SU-DHL-6 (cell line): ENCODE measurements around the gene NSG1.

ENCODE experiments used
- H2AFZ ChIP-seq: fragments of 200-600 bp; sonication (generic); 2 replicates; pipeline ENCODE4 v1.6.1; 2014; ENCODE audit warnings: low read depth, mild to moderate bottlenecking, moderate library complexity, mixed read lengths, antibody characterized with exemption, low read length; ENCODE audit not compliant: severe bottlenecking
- H3F3A ChIP-seq: fragments of 200-600 bp; shearing (Covaris generic); 2 replicates; pipeline ENCODE4 v1.6.0; 2016; ENCODE audit warnings: antibody characterized with exemption, mild to moderate bottlenecking; ENCODE audit not compliant: insufficient read depth
- H3K27ac ChIP-seq: fragments of 200-600 bp; sonication (generic); 2 replicates; pipeline ENCODE4 v1.5.1; 2016; ENCODE audit warnings: low read depth, mild to moderate bottlenecking, low read length, moderate library complexity, mixed read lengths
- H3K27me3 ChIP-seq: fragments of 200-600 bp; sonication (generic), shearing (Covaris generic); 2 replicates; pipeline ENCODE4 v1.6.0; 2014; ENCODE audit warnings: mild to moderate bottlenecking, low read length
- H3K36me3 ChIP-seq: fragments of 200-600 bp; sonication (generic); 2 replicates; pipeline ENCODE4 v1.6.1; 2014; ENCODE audit warnings: mild to moderate bottlenecking, low read length, mixed read lengths
- H3K4me2 ChIP-seq: fragments of 300-600, 200-600 bp; shearing (Covaris generic), sonication (generic); 2 replicates; pipeline ENCODE4 v1.6.0; 2014; ENCODE audit warnings: low read length, low read depth, mild to moderate bottlenecking; ENCODE audit not compliant: poor library complexity, severe bottlenecking
- H3K4me3 ChIP-seq: fragments of 200-600 bp; sonication (generic); 2 replicates; pipeline ENCODE4 v1.5.1; 2014; ENCODE audit warnings: antibody characterized with exemption, low read length, mild to moderate bottlenecking, mixed read lengths; ENCODE audit not compliant: insufficient read depth, poor library complexity, severe bottlenecking
- H3K79me2 ChIP-seq: fragments of 200-600 bp; sonication (generic); 2 replicates; pipeline ENCODE4 v1.6.1; 2014; ENCODE audit warnings: mild to moderate bottlenecking, low read length, moderate library complexity; ENCODE audit not compliant: insufficient read depth
- H3K9ac ChIP-seq: fragments of 200-600 bp; sonication (generic); 2 replicates; pipeline ENCODE4 v1.7.0; 2014; ENCODE audit warnings: mild to moderate bottlenecking, low read length
- H3K9me2 ChIP-seq: fragments of 200-600 bp; sonication (generic); replicated peaks from 2 replicates; pipeline ENCODE4 v1.6.1; 2014; ENCODE audit warnings: low read length; ENCODE audit not compliant: insufficient read depth
- H3K9me3 ChIP-seq: fragments of 200-600 bp; sonication (generic); 2 replicates; pipeline ENCODE4 v1.6.1; 2014; ENCODE audit warnings: low read length, mixed read lengths; ENCODE audit not compliant: insufficient read depth
- H4K20me1 ChIP-seq: fragments of 200-600 bp; sonication (generic); 2 replicates; pipeline ENCODE4 v1.6.1; 2014; ENCODE audit warnings: low read depth, mild to moderate bottlenecking, antibody characterized with exemption, low read length, moderate library complexity, mixed read lengths
- EZH2phosphoT487 ChIP-seq: fragments of 200-600 bp; sonication (generic), shearing (Covaris generic); conservative IDR thresholded peaks from 2 replicates; pipeline ENCODE4 v1.6.1; 2018; ENCODE audit warnings: mild to moderate bottlenecking, antibody characterized with exemption, low read length, moderate library complexity, mixed read lengths
- TF ChIP-seq, protein P1 (sequence below): fragments of 200-600 bp; sonication (generic); IDR thresholded peaks from one replicate; pipeline ENCODE4 v1.5.1; 2017; ENCODE audit warnings: antibody characterized with exemption, mild to moderate bottlenecking, low read length, moderate library complexity; ENCODE audit not compliant: insufficient read depth, poor library complexity, severe bottlenecking

NSG1 gene

GRCh38 chr4:4376074-4376473 lies 10.8 kb upstream of the NSG1 start:
- no peaks in the 10 kb centered on the region for H3K9me3 ChIP-seq
- no peaks in the 10 kb centered on the region for H3K27me3 ChIP-seq
- H3K79me2 ChIP-seq = no peaks in the 10 kb centered on the region
- H3F3A ChIP-seq = no peaks in the 10 kb centered on the region
- no peak overlapping the region for H3K4me2 ChIP-seq
- H2AFZ ChIP-seq = no peak overlapping the region
- H4K20me1 ChIP-seq = no peaks in the 10 kb centered on the region
- no peak overlapping the region for H3K27ac ChIP-seq
- no peaks in the 10 kb centered on the region for H3K36me3 ChIP-seq
- H3K9ac ChIP-seq = no peak overlapping the region
- no peak for TF ChIP-seq EZH2phosphoT487
- TF ChIP-seq, protein P1, sequence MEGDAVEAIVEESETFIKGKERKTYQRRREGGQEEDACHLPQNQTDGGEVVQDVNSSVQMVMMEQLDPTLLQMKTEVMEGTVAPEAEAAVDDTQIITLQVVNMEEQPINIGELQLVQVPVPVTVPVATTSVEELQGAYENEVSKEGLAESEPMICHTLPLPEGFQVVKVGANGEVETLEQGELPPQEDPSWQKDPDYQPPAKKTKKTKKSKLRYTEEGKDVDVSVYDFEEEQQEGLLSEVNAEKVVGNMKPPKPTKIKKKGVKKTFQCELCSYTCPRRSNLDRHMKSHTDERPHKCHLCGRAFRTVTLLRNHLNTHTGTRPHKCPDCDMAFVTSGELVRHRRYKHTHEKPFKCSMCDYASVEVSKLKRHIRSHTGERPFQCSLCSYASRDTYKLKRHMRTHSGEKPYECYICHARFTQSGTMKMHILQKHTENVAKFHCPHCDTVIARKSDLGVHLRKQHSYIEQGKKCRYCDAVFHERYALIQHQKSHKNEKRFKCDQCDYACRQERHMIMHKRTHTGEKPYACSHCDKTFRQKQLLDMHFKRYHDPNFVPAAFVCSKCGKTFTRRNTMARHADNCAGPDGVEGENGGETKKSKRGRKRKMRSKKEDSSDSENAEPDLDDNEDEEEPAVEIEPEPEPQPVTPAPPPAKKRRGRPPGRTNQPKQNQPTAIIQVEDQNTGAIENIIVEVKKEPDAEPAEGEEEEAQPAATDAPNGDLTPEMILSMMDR = no peak
- H3K4me3 ChIP-seq = no peak overlapping the region
- no peaks in the 10 kb centered on the region for H3K9me2 ChIP-seq

GRCh38 chr4:4377191-4377590 lies 9.7 kb upstream of the NSG1 start:
- Histone ChIP-seq H3K9me2 (no peaks in the 10 kb centered on the region), H3K9ac (no peak overlapping the region), H3K27ac (no peak overlapping the region), H4K20me1 (no peaks in the 10 kb centered on the region), H3K4me3 (no peak overlapping the region), H3K36me3 (no peaks in the 10 kb centered on the region), H3K27me3 (no peaks in the 10 kb centered on the region), H3F3A (no peaks in the 10 kb centered on the region), H3K9me3 (no peaks in the 10 kb centered on the region), H3K4me2 (no peak overlapping the region), H3K79me2 (no peaks in the 10 kb centered on the region), H2AFZ (no peak overlapping the region)
- TF ChIP-seq EZH2phosphoT487 = no peak
- TF ChIP-seq, protein P1 = no peak

GRCh38 chr4:4377732-4378460 lies 9.0 kb upstream of the NSG1 start:
- no peaks in the 10 kb centered on the region for H3K9me3 ChIP-seq
- no peaks in the 10 kb centered on the region for H3F3A ChIP-seq
- no peaks in the 10 kb centered on the region for H3K79me2 ChIP-seq
- no peaks in the 10 kb centered on the region for H3K27me3 ChIP-seq
- no peak overlapping the region for H3K27ac ChIP-seq
- no peaks in the 10 kb centered on the region for H3K36me3 ChIP-seq
- H4K20me1 ChIP-seq = no peaks in the 10 kb centered on the region
- no peak overlapping the region for H3K9ac ChIP-seq
- H3K4me2 ChIP-seq = no peak overlapping the region
- H3K4me3 ChIP-seq = no peak overlapping the region
- TF ChIP-seq, protein P1 = no peak
- no peak for TF ChIP-seq EZH2phosphoT487
- H2AFZ ChIP-seq = no peak overlapping the region
- H3K9me2 ChIP-seq = no peaks in the 10 kb centered on the region
